MG63 (cell line): ENCODE results near the gene CHIC2. TPM values are rescaled to one million over a fixed set of nuclear protein-coding genes. Genes with fewer than 3 reads are reported as not detected.
A peak's percentile ranks its signal among the peaks of the same experiment; 100 is the strongest.
"Not testable (repeated sequence)": the region's sequence is repeated elsewhere in the genome, so short reads cannot be mapped to it uniquely, and the experiment has no call there.

Experiments
- DNase-seq: peaks from one replicate; pipeline ENCODE4 v3.0.0-alpha.2; 2020
- H3K27me3 ChIP-seq: fragments of 250-450 bp; sonication (Bioruptor Pico); 2 replicates; pipeline ENCODE4 v1.5.1; 2020; ENCODE audit warnings: mild to moderate bottlenecking, moderate library complexity
- H3K36me3 ChIP-seq: fragments of 250-450 bp; sonication (Bioruptor Pico); 2 replicates; pipeline ENCODE4 v1.5.1; 2020; ENCODE audit warnings: mild to moderate bottlenecking, moderate library complexity
- H3K4me3 ChIP-seq: fragments of 250-450 bp; sonication (Bioruptor Pico); 2 replicates; pipeline ENCODE4 v1.5.1; 2020; ENCODE audit warnings: mild to moderate bottlenecking, moderate library complexity
- H3K9me3 ChIP-seq: fragments of 250-450 bp; sonication (Bioruptor Pico); 2 replicates; pipeline ENCODE4 v1.5.1; 2020; ENCODE audit warnings: mild to moderate bottlenecking, moderate library complexity
- total RNA-seq: library from RNA; depleted of rRNA; stranded (reverse); fragments of >200 nt; shearing (Covaris generic); gene quantifications from 2 replicates; pipeline ENCODE4 v1.2.3, GENCODE V29; 2014; ENCODE audit warnings: low replicate concordance

The CHIC2 gene
- total RNA-seq, 1 experiment from 2014 or later, result 179 TPM

DNA sequence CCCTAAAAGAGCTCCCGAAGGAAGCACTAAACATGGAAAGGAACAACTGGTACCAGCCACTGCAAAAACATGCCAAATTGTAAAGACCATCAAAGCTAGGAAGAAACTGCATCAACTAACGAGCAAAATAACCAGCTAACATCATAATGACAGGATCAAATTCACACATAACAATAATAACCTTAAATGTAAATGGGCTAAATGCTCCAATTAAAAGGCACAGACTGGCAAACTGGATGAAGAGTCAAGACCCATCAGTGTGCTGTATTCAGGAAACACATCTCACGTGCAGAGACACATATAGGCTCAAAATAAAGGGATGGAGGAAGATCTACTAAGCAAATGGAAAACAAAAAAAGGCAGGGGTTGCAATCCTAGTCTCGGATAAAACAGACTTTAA lies 20.8 kb downstream of the CHIC2 start:
- peaks cover 71% of the 10 kb centered on the region for H3K36me3 ChIP-seq
- not testable (repeated sequence) for H3K27me3 ChIP-seq

DNA sequence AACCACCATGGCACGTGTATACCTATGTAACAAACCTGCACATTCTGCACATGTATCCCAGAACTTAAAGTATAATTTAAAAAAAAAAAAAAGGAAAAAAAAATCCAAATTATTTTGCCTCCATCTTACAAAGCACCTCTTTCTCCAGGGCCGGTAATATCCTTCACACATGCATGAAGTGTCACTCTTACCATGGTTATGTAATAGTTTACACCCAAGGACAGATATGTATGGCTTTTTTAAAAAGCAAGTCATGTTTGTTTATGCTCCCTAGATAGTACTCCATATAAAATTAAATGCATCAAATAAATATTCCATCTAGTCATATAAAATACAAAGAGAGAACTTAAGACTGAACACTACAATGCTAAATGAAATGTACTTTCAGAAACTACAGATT lies 22.5 kb downstream of the CHIC2 start:
- Histone ChIP-seq H3K4me3 (no peak overlapping the region), H3K27me3 (no peaks in the 10 kb centered on the region), H3K9me3 (peaks cover 15% of the 10 kb centered on the region), H3K36me3 (peaks cover 67% of the 10 kb centered on the region)
- no peak for DNase-seq

More for the DNA sequence above, 20.8 kb downstream of the CHIC2 start:
- not testable (repeated sequence) for H3K4me3 ChIP-seq, DNase-seq
- peaks cover 18% of the 10 kb centered on the region for H3K9me3 ChIP-seq

DNA sequence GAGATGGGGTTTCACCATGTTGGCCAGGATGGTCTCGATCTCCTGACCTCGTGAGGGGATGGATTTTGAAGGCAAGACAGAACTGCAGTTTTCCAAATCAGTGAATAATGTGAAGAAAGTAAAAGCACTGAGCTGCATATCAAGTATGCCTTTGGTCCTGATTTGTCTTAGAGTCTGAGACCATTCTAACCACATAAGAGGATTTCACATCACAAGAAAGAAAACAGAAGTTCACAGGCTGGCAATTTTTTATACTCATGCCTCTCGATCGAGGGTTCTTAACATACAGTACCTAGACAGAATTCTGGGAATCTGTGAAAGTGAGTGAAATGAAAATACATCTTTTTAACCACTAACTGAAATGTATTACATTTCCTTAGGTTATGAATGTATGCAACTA lies 23.3 kb downstream of the CHIC2 start:
- no peak for DNase-seq
- Histone ChIP-seq H3K36me3 (peaks cover 68% of the 10 kb centered on the region), H3K27me3 (no peaks in the 10 kb centered on the region), H3K4me3 (no peak overlapping the region), H3K9me3 (peaks cover 12% of the 10 kb centered on the region)

DNA sequence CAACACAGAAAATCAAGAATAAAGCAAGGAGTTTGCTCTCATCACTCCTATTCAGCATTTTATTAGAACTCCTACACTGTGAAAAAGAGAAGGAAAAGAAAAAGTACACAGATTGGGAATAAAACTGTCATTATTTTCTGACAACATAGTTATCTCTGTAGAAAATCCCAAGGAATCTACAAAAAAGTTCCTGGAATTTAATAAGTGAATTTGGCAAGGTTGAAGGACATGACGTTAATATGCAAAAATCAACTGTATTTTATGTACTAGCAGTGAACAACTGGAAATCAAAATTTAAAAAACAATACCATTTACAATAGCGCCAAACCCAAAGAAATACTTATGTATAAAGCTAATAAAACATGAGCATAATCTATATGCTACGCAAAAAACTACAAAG lies 26.3 kb downstream of the CHIC2 start:
- no peak overlapping the region for H3K4me3 ChIP-seq
- no peak for DNase-seq
- H3K36me3 ChIP-seq, result peaks cover 79% of the 10 kb centered on the region
- H3K9me3 ChIP-seq, result no peaks in the 10 kb centered on the region; the same call in 1 of the 2 replicates
- H3K27me3 ChIP-seq, result no peaks in the 10 kb centered on the region

DNA sequence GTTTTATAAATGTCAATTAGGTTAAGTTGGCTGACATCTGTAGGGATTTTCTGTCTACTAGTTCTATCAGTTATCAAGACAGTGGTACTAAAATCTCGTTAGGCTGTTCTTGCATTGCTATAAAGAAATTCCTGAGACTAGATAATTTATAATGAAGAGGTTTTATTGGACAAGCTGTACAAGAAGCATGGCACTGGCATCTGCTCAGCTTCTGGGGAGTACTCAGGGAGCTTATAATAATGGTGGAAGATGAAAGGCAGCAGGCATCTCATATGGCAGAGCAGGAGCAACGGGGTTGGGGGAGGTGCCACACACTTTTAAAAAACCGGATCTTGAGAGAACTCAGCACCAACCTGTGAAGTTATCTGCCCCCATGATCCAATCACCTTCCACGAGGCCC lies 28.2 kb downstream of the CHIC2 start:
- H3K36me3 ChIP-seq, result peaks cover 66% of the 10 kb centered on the region
- no peak overlapping the region for H3K4me3 ChIP-seq

DNA sequence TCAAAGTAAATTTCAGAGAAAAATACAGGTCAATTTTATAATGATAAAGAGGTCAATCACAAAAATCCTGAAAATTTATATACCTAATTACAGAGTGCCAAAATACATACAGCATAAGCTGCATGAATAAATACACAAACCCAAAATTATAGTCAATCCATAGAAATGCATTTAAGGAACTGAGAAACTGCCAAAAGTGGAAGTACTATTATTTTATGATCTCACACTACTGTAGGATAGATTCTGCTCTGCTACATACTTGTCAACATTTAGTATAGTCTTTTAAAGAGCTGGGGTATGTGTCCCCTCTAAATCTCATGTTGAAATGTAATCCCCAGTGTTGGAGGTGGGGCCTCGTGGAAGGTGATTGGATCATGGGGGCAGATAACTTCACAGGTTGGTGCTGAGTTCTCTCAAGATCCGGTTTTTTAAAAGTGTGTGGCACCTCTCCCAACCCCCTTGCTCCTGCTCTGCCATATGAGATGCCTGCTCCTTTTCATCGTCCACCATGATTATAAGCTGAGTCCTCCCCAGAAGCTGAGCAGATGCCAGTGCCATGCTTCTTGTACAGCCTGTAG lies 31.8 kb downstream of the CHIC2 start:
- H3K36me3 ChIP-seq, result peaks cover 52% of the 10 kb centered on the region
- peak overlapping the region; percentile 31 for H3K4me3 ChIP-seq
- no peaks in the 10 kb centered on the region for H3K27me3 ChIP-seq
- no peaks in the 10 kb centered on the region; the same call in 1 of the 2 replicates for H3K9me3 ChIP-seq
- peak; percentile 46 for DNase-seq

More for the DNA sequence above, 28.2 kb downstream of the CHIC2 start:
- no peaks in the 10 kb centered on the region; the same call in 1 of the 2 replicates for H3K9me3 ChIP-seq
- DNase-seq, result no peak
- no peaks in the 10 kb centered on the region for H3K27me3 ChIP-seq

DNA sequence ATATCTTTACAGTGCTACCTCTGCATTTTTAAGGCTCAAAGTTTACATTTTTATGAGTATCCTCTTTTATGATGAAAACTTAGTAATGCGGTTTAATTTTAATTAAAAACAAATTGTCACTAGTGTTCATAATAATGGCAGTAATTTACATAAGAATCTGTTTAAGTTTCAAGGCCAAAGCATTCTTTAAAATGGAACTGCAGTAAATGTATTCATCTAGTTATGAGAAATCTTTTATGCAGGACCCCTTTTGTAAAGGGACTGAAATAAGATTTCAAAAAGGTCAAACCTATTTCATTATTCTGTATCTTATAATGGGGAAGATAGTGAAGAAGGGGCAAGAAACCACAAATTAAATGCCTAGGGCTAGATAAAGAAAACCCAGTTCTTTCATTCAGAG lies 37.1 kb downstream of the CHIC2 start:
- DNase-seq, result no peak
- H3K4me3 ChIP-seq, result no peak overlapping the region
- peaks cover 49% of the 10 kb centered on the region for H3K36me3 ChIP-seq
- no peaks in the 10 kb centered on the region for H3K27me3 ChIP-seq
- peaks cover 29% of the 10 kb centered on the region for H3K9me3 ChIP-seq

DNA sequence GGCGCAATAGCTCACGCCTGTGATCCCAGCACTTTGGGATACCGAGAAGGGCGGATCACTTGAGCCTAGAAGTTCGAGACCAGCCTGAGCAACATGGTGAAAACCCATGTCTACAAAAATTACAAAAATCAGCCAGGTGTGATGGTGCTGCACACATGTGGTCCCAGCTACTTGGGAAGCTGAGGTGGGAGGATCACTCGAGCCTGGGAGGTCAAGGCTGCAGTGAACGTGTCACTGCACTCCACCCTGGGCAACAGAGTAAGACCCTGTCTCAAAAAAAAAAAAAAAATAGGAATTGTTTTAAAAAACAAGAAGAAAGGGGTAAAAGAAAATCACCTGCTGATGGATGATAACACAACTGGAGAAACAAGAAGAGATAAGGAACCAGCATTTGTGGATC lies 38.8 kb downstream of the CHIC2 start:
- no peak for DNase-seq
- H3K4me3 ChIP-seq, result no peak overlapping the region
- no peaks in the 10 kb centered on the region for H3K27me3 ChIP-seq
- peaks cover 29% of the 10 kb centered on the region for H3K9me3 ChIP-seq
- peaks cover 46% of the 10 kb centered on the region for H3K36me3 ChIP-seq

DNA sequence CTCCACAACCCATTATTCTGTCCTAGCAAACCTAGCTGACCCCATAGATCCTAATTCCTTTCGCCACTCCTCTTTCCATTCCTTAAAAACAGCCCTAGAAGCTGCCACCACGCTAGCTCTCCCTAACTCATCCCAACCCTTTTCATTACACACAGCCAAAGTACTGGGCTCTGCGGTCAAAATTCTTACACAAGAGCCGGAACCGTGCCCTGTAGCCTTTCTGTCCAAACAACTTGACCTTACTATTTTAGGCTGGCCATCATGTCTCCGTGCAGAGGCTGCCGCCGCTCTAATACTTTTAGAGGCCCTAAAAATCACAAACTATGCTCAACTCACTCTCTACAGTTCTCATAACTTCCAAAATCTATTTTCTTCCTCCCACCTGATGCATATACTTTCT lies 41.4 kb downstream of the CHIC2 start:
- not testable (repeated sequence) for DNase-seq, H3K4me3 ChIP-seq
- H3K36me3 ChIP-seq, result peaks cover 35% of the 10 kb centered on the region

DNA sequence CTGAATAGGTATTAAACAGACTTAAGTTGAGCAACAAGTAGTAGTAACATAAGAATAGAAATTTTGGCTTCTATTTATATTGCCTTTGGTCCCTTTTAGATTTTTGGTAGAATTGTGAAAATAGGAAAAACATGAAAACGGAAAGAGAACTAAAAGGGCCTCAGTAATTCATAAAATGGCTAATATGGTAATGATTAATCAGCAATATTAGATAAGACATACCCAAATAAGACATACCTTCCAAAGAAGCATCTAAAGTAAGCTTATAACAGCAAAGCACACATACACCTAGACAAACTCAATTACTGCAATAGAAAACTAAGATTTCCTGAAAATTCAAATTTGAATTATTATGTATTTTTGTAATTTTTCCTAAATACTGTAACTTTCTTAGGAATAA lies 46.4 kb downstream of the CHIC2 start:
- H3K9me3 ChIP-seq, result no peaks in the 10 kb centered on the region
- peaks cover 14% of the 10 kb centered on the region for H3K36me3 ChIP-seq
- DNase-seq, result no peak
- no peak overlapping the region for H3K4me3 ChIP-seq
- no peaks in the 10 kb centered on the region for H3K27me3 ChIP-seq

More for the DNA sequence above, 41.4 kb downstream of the CHIC2 start:
- H3K9me3 ChIP-seq, result peaks cover 29% of the 10 kb centered on the region
- not testable (repeated sequence) for H3K27me3 ChIP-seq

DNA sequence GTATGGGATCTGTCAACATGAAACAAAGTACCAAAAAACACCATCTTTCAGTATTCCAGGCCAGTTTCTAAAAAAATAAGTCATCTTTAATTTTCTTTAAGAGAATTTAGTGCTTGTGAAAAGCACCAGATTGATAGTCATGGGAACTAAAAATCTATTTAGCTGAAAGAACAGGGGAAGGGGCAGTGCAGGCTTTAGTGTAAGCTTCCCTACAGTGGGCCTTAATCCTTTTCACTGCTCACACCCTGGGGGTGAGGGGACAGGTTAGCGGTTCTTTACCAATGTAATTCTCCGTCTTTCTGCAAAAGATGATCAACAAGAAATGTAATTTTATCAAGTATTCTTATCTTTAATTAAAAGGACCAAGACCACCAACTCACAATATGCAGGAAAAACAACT lies 47.1 kb downstream of the CHIC2 start:
- no peaks in the 10 kb centered on the region for H3K27me3 ChIP-seq
- H3K36me3 ChIP-seq, result peaks cover 15% of the 10 kb centered on the region
- DNase-seq, result no peak
- H3K9me3 ChIP-seq, result no peaks in the 10 kb centered on the region
- H3K4me3 ChIP-seq, result no peak overlapping the region

DNA sequence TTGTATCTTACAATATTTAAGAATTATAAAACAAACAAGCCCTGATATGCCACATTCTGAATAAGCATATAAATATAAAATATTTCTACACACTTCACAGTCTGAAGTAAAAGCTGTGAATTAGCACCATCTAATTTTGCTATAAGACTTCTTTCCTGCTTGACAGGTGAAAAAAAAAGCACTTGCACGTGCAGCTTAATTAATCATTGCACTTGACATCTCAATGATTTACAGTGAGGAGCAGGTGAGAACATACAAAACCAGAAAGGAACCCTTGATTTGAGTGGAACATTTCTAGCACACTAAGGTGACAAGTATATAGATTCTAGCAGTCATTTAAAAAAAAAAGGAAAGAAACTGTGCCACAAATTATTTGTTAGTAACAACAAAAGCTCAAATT lies 47.9 kb downstream of the CHIC2 start:
- Histone ChIP-seq H3K27me3 (no peaks in the 10 kb centered on the region), H3K9me3 (no peaks in the 10 kb centered on the region), H3K4me3 (no peak overlapping the region), H3K36me3 (peaks cover 15% of the 10 kb centered on the region)
- DNase-seq, result no peak

DNA sequence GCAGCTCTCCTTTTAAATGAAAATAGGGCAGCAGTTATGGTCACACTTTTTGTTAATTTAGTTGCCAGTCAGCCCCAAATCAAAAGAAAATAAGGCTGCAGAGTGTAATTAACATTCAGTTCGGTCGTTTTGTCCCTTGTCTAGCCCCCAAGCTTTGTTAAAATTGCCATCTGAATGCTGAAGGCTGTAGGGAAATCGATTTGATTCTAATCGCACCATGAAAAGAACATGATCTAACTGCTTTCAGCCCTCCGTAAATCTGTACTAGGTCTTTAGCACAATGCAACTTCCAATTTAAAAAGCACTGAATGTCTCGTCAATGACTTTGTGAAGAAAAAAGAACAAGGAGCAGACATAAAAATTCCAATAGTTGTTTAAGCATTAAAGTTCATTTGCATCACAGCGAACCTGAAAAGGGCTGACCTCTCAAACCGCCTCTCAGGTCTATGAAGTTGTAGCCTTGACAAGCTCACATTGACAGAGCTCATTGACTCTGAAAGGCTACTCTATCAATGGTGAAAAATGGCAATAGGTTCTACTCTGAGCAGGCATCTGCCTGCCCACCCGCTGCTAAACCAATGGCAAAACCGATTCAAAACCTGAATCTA lies 48.9 kb downstream of the CHIC2 start:
- Histone ChIP-seq H3K9me3 (no peaks in the 10 kb centered on the region), H3K27me3 (no peaks in the 10 kb centered on the region), H3K36me3 (peaks cover 24% of the 10 kb centered on the region), H3K4me3 (no peak overlapping the region)
- DNase-seq, result no peak

DNA sequence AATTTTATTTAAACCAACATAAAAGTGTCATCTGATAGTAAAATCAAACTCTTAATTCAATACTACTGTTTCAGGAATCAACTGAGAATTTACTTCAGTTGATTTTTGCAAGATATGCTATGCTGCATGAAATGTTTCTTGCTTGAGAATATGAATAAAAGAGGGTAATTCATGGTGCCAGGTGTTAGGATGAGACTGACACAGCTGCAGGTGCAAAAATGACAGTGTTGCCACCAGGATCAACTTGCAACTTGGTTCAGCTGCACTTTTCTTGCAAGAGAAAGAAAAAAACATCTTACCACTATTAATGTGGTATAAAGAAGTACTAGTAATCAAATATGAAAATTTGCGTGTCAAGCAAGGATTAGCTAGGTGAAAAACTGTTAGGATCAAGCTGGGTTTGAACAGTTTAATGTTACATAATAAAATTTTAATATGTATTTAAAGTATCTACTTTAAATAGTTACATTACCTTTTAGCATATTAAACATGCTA lies 49.7 kb downstream of the CHIC2 start:
- DNase-seq, result no peak
- H3K9me3 ChIP-seq, result no peaks in the 10 kb centered on the region
- no peak overlapping the region for H3K4me3 ChIP-seq
- no peaks in the 10 kb centered on the region for H3K27me3 ChIP-seq
- H3K36me3 ChIP-seq, result peaks cover 26% of the 10 kb centered on the region

DNA sequence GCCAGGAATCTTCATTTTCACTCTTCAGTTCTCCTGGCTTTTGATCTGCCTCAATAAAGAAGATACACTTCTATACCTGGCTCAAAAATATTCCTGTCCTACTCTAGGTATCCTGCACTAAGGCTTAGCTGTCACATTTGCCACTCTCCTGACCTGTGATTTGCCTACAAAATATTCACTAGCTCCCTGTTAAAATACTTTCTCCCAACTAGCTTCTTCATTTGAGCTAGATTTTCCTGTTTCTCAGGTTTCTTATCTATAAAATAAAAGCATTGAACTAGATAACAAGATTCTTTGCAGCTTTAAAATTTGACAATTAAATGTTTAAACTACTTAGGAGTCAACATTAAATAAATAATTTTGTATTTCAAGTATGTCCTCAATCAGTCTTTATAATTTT lies 53.2 kb downstream of the CHIC2 start:
- Histone ChIP-seq H3K4me3 (no peak overlapping the region), H3K27me3 (no peaks in the 10 kb centered on the region), H3K9me3 (no peaks in the 10 kb centered on the region), H3K36me3 (peaks cover 54% of the 10 kb centered on the region)
- DNase-seq, result no peak

DNA sequence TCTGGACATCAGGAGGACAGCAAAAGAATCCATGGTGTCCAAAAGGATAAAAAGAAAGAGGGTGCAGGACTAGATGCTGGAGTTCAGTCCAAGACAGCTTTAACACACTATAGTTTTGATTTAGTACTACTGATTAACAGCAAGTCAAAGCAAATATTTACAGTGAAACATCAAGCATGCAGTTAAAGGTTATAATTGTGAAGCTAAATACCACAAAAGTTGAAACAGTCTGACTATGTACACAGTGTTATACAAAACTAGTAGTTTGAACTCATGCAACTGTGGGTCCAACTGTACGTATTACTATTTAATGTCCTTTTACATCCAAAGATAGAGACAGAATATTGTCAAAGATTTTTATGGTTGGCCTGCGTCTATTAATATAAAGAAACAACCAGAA lies 57.6 kb downstream of the CHIC2 start:
- Histone ChIP-seq H3K36me3 (peaks cover 75% of the 10 kb centered on the region), H3K4me3 (no peak overlapping the region), H3K27me3 (no peaks in the 10 kb centered on the region), H3K9me3 (no peaks in the 10 kb centered on the region)
- DNase-seq, result no peak

DNA sequence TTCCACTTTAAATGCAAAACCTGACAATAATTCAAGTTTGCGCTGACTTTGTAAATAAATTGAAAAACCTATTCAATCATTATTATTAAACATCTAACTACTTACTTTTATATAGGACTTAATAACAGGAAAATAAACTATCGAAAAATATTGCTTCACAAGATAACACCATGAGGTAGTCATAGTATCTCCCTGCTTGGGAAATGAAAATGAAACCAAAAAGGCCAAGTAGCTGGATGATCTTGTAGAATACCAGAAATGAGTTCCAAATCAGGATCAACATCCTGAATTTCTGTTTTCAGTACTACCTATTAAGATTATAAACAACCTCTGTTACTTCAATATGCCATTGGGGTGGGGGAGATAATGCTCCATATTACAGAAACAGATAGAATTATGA lies 58.9 kb downstream of the CHIC2 start:
- no peaks in the 10 kb centered on the region for H3K9me3 ChIP-seq
- DNase-seq, result no peak

DNA sequence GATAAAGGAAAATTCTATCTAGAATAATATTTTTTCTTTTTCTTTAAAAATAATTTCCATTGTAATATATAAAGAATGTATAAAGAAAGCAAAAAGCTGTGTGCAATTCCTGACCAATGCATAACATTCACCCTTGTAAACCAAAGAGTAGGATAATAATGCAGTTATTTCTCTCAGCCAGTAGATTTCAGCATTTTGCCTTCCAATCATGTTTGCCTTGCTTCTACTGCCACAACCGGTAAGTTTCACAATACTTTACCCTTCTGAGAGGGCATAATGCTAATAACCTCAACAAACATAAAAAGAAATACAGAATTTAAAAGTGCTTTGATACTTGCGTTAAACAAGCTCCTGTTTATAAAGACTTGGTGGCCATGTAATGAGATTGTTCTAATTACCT lies 59.9 kb downstream of the CHIC2 start:
- Histone ChIP-seq H3K4me3 (no peak overlapping the region), H3K27me3 (no peaks in the 10 kb centered on the region), H3K36me3 (peaks cover 75% of the 10 kb centered on the region), H3K9me3 (no peaks in the 10 kb centered on the region)
- DNase-seq, result no peak

More for the DNA sequence above, 58.9 kb downstream of the CHIC2 start:
- Histone ChIP-seq H3K4me3 (no peak overlapping the region), H3K27me3 (no peaks in the 10 kb centered on the region), H3K36me3 (peaks cover 74% of the 10 kb centered on the region)
